ENCODE results near the gene ALKBH5.

Gene ALKBH5

DNA sequence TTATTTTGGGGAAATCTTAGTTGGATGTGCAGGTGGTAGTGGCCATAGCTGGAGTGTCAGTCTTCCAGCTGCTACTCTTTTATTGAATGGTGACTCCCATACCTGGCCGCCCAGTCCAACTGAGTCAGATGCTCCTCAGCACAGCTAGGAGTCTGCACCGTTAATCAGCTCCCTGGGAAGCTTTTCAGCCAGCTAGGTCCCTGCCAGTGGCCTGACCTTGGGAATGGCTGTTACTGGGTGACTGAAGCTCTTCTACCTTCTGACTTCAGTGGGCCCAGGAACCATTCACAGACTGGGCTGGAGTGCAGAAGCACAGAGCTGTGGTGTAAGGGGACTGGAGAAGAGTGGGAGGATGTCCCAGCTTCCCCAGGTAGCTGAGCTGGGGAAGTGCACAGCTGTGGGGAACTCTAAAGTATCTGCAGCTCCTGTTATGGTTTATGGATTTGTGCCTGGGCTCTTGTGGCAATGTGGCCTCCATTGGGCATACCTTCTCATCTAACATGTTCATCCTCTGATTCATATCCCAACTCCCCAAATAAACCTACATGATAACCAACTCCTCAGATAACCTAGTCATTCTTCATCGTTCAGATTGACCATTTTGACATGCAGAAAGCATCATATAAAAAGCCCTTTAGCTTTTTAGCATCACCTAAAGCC, 14.0 kb downstream of the ALKBH5 start:
- ChIA-PET POLR2A (interaction anchor here (1.3 to 1.5 kb wide), 3 partner anchors 9 to 14 kb away, joined by 3 to 8 read pairs (median 6); partner anchors contain the start of gene ALKBH5), CTCF (interaction anchor here (0.8 to 5.8 kb wide), 7 partner anchors 7 to 245 kb away, joined by 3 to 37 read pairs (median 3); no protein-coding TSS in a partner anchor)
- DNase-seq (ENCODE audit: low read depth, low spot score), result no peak
- TF ChIP-seq, protein P1, sequence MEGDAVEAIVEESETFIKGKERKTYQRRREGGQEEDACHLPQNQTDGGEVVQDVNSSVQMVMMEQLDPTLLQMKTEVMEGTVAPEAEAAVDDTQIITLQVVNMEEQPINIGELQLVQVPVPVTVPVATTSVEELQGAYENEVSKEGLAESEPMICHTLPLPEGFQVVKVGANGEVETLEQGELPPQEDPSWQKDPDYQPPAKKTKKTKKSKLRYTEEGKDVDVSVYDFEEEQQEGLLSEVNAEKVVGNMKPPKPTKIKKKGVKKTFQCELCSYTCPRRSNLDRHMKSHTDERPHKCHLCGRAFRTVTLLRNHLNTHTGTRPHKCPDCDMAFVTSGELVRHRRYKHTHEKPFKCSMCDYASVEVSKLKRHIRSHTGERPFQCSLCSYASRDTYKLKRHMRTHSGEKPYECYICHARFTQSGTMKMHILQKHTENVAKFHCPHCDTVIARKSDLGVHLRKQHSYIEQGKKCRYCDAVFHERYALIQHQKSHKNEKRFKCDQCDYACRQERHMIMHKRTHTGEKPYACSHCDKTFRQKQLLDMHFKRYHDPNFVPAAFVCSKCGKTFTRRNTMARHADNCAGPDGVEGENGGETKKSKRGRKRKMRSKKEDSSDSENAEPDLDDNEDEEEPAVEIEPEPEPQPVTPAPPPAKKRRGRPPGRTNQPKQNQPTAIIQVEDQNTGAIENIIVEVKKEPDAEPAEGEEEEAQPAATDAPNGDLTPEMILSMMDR (IDR thresholded peaks at IDR 0.05; ENCODE audit: insufficient read depth, low read length, missing control alignments), result no peak
- no peak overlapping the region for H3K4me3 ChIP-seq (ENCODE audit: low read depth, low read length)

DNA sequence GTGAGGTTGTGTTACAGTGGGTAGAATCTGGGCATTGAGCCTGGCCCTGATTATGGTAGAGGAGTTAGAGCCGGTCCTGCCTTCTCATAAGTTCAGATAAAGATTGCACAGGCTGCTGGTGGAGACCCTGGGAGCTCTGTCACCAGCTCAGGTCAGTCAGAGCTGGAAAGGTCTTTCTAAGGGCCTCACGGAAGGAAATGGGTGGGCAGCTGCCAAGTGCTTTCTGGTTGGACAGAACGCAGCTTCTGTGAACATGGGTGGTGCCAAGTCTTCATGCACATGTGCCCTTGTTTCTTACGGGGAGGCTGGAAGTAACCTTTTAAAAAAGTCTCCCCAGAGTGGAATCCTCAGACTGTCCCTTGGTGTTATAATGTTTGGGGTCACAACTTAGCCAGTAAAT, 14.9 kb downstream of the ALKBH5 start:
- no peak for DNase-seq (ENCODE audit: low read depth, low spot score)
- ChIA-PET POLR2A (interaction anchor here (1.3 to 1.5 kb wide), 2 partner anchors 10 to 15 kb away, joined by 6 to 8 read pairs; partner anchors contain the start of gene ALKBH5), CTCF (interaction anchor here (1.4 to 5.8 kb wide), 4 partner anchors 8 to 57 kb away, joined by 3 to 37 read pairs (median 5); no protein-coding TSS in a partner anchor)
- TF ChIP-seq, protein P1 (IDR thresholded peaks at IDR 0.05; ENCODE audit: insufficient read depth, low read length, missing control alignments), result no peak
- H3K4me3 ChIP-seq (ENCODE audit: low read depth, low read length), result no peak overlapping the region

DNA sequence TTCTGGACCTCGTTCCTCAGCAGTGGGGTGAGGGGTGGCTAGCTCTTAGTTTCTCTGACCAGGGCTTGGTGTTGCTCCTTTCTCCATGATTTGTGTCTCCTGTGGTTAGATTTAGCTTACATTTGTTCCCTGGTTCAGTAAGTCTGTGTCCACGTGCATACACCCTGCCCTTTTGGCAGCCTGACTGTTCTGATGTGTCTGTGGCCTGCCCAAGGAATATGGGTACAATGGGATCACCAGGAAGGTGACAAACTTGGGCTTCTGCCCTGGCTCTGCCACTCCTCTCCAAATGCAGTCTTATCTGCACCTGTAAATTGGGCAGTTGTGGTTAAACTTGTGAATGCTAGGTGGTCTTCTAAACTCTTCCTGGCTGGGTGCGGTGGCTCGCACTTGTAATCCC, 17.5 kb downstream of the ALKBH5 start:
- ChIA-PET POLR2A (no interaction called here), CTCF (interaction anchor here (5.8 kb wide), 1 partner anchor 16 kb away, joined by 37 read pairs; no protein-coding TSS in a partner anchor)
- no peak overlapping the region for H3K4me3 ChIP-seq (ENCODE audit: low read depth, low read length)
- TF ChIP-seq, protein P1 (IDR thresholded peaks at IDR 0.05; ENCODE audit: insufficient read depth, low read length, missing control alignments), result no peak
- no peak for DNase-seq (ENCODE audit: low read depth, low spot score)

DNA sequence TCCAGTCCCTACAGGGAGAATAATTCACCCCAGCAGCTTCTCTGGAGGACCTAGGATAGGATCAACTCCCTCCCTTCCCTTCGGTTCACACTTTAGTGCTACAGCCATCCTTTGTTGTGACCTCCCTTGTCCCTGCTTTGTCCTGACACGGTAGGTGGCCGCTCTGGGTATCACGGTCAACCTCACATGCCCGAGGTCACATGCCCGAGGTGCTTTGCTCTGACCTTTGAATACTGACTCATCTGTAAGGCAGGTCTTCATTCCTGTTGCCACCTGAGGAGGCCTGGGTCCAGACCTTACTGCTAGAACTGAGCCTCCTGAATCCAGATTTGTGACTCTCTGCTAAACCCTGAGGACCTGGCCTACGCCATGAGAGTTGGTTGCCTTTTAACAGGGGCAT, 19.7 kb downstream of the ALKBH5 start:
- ChIA-PET CTCF (interaction anchor here (1.8 to 7.6 kb wide), 3 partner anchors 10 to 14 kb away, joined by 6 to 49 read pairs (median 6); no protein-coding TSS in a partner anchor), POLR2A (interaction anchor here (0.7 to 1.0 kb wide), 2 partner anchors 18 to 20 kb away, joined by 3 to 4 read pairs; partner anchors contain the start of gene ALKBH5)
- TF ChIP-seq, protein P1 (IDR thresholded peaks at IDR 0.05; ENCODE audit: insufficient read depth, low read length, missing control alignments), result no peak
- no peak overlapping the region for H3K4me3 ChIP-seq (ENCODE audit: low read depth, low read length)
- no peak for DNase-seq (ENCODE audit: low read depth, low spot score)

DNA sequence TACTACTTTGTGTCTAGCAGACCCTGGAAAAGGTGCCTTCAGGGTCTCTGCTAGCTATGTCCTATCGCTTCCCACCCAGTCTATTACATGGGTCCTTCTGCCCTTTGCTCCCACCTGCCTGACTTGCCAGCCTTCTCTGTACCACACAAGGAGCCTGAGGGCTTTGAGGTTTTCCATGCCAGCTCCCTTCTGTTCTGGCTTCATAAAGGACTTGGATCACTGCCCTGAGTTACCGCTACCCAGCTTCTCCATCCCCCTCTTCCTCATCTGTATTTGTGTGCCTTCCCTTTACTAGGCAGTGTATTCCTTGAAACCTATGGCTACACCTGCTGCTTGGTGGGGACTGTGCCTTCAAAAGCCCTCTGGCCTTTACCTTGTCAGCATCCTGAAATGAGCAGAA, 22.2 kb downstream of the ALKBH5 start:
- DNase-seq (ENCODE audit: low read depth, low spot score), result no peak
- CTCF ChIA-PET, result interaction anchor here (1.0 to 7.6 kb wide), 2 partner anchors 11 to 63 kb away, joined by 4 to 49 read pairs; no protein-coding TSS in a partner anchor
- TF ChIP-seq, protein P1 (IDR thresholded peaks at IDR 0.05; ENCODE audit: insufficient read depth, low read length, missing control alignments), result no peak
- POLR2A ChIA-PET, result no interaction called here
- no peak overlapping the region for H3K4me3 ChIP-seq (ENCODE audit: low read depth, low read length)

DNA sequence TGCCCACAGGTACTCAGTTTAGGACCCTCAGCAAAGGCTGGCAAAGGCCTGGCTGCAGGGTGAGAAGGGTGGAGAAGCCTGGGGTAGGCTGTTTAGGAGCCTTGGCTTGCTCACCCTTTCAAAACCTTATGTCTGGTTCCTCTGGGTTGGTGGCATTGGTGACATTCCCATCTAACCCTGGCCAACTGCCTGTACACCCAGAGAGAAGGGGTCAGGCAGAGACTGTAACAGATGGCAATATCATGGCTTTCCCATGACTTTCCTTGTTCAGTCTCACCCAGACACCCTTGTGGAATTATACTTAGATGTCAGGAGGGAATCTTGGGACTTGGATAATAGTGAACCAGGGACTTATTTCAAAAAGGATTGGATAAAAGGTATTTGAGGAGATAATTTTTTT, 23.3 kb downstream of the ALKBH5 start:
- ChIA-PET CTCF (interaction anchor here (1.0 to 7.6 kb wide), 2 partner anchors 10 to 64 kb away, joined by 4 to 49 read pairs; no protein-coding TSS in a partner anchor), POLR2A (no interaction called here)
- TF ChIP-seq, protein P1 (IDR thresholded peaks at IDR 0.05; ENCODE audit: insufficient read depth, low read length, missing control alignments), result no peak
- DNase-seq (ENCODE audit: low read depth, low spot score), result no peak
- no peak overlapping the region for H3K4me3 ChIP-seq (ENCODE audit: low read depth, low read length)

Data from AG04449 (cell line).